OCI-LY7 (cell line): ENCODE results near the gene TNS3. TPM values are rescaled to one million over a fixed set of nuclear protein-coding genes. Genes with fewer than 3 reads are reported as not detected.

Experiments
- BruUV-seq: library from RNA; stranded (reverse); fragments of 400-500 nt; replicated peaks from 2 replicates; lab custom pipeline; 2021; lab: Mats Ljungman, UMichigan
- CTCF ChIA-PET: fragments of 300-600 bp; sonication (Branson Sonifier 250); formaldehyde crosslinking; loops from one replicate; lab custom pipeline; 2022; ENCODE audit warnings: antibody characterized with exemption; ENCODE audit not compliant: unreplicated experiment; lab: Charles Lee
- POLR2A ChIA-PET: fragments of 300-600 bp; sonication (Branson Sonifier 250); formaldehyde crosslinking; loops from one replicate; lab custom pipeline; 2022; ENCODE audit warnings: antibody characterized with exemption; lab: Charles Lee
- DNase-seq: peaks from one replicate; pipeline ENCODE4 v3.0.0-alpha.2; 2015; ENCODE audit warnings: low spot score
- H2AFZ ChIP-seq: fragments of 200-600 bp; sonication (generic), shearing (Covaris generic); 2 replicates; pipeline ENCODE4 v1.6.1; 2014; ENCODE audit warnings: mild to moderate bottlenecking, antibody characterized with exemption, low read length, moderate library complexity
- H3K27ac ChIP-seq: fragments of 200-600 bp; sonication (generic); 2 replicates; pipeline ENCODE4 v1.5.1; 2014; ENCODE audit warnings: mixed run types, low read depth, mild to moderate bottlenecking, moderate library complexity, low read length, inconsistent platforms; ENCODE audit not compliant: poor library complexity, severe bottlenecking
- H3K36me3 ChIP-seq: fragments of 200-600 bp; sonication (generic); 2 replicates; pipeline ENCODE4 v1.6.1; 2014; ENCODE audit warnings: mild to moderate bottlenecking, antibody characterized with exemption, low read length, moderate library complexity, mixed read lengths; ENCODE audit not compliant: insufficient read depth
- H3K4me1 ChIP-seq: fragments of 200-600 bp; sonication (generic); 2 replicates; pipeline ENCODE4 v1.5.1; 2014; ENCODE audit warnings: mild to moderate bottlenecking, low read length; ENCODE audit not compliant: insufficient read depth, poor library complexity, severe bottlenecking
- H3K4me2 ChIP-seq: fragments of 200-600 bp; sonication (generic); 2 replicates; pipeline ENCODE4 v1.6.1; 2014; ENCODE audit warnings: mild to moderate bottlenecking, low read length
- H3K4me3 ChIP-seq: fragments of 200-600 bp; sonication (generic); 2 replicates; pipeline ENCODE4 v1.5.1; 2014; ENCODE audit warnings: mild to moderate bottlenecking, low read depth, low read length; ENCODE audit not compliant: poor library complexity, severe bottlenecking
- H3K79me2 ChIP-seq: fragments of 200-600 bp; sonication (generic); 2 replicates; pipeline ENCODE4 v1.6.1; 2016; ENCODE audit warnings: low read depth, mild to moderate bottlenecking, low read length, moderate library complexity, mixed read lengths; ENCODE audit not compliant: insufficient read depth
- H3K9me2 ChIP-seq: fragments of 200-600 bp; sonication (generic); 2 replicates; pipeline ENCODE4 v1.6.1; 2016; ENCODE audit warnings: mild to moderate bottlenecking, low read length, mixed read lengths; ENCODE audit not compliant: insufficient read depth
- H3K9me3 ChIP-seq: fragments of 200-600 bp; sonication (generic); 2 replicates; pipeline ENCODE4 v1.6.1; 2014; ENCODE audit warnings: mild to moderate bottlenecking, mixed run types, low read length, mixed read lengths
- H4K20me1 ChIP-seq: fragments of 200-600 bp; sonication (generic); 2 replicates; pipeline ENCODE4 v1.6.1; 2014; ENCODE audit warnings: mild to moderate bottlenecking, antibody characterized with exemption, low read length, moderate library complexity, mixed read lengths; ENCODE audit not compliant: insufficient read depth
- EZH2phosphoT487 ChIP-seq: fragments of 200-600 bp; sonication (generic); IDR thresholded peaks from 2 replicates; pipeline ENCODE4 v1.6.1; 2018; ENCODE audit warnings: low read depth, borderline replicate concordance, mild to moderate bottlenecking, mixed run types, antibody characterized with exemption, low read length, moderate library complexity, mixed read lengths
- intact Hi-C: fragments of 100-400 bp; cut with micrococcal nuclease; formaldehyde crosslinking; loops from one replicate; pipeline ENCODE4 v1.10.0; 2022; ENCODE audit not compliant: unreplicated experiment
- total RNA-seq, 2 experiments: library from RNA; depleted of rRNA in 1 of 2; stranded (reverse); fragments of >200 nt in 1 of 2; shearing (Covaris generic) in 1 of 2; gene quantifications; 2 replicates each; pipeline ENCODE4 v1.2.3, GENCODE V29; 2014 to 2022
- TF ChIP-seq, protein P1 (sequence below): fragments of 200-600 bp; sonication (generic); conservative IDR thresholded peaks from 2 replicates; pipeline ENCODE4 v1.5.1; 2014; ENCODE audit warnings: mild to moderate bottlenecking, antibody characterized with exemption, low read length, moderate library complexity, mixed read lengths

Gene TNS3
- total RNA-seq, 2 experiments from 2014 or later = 9.5 to 42.1 TPM

DNA sequence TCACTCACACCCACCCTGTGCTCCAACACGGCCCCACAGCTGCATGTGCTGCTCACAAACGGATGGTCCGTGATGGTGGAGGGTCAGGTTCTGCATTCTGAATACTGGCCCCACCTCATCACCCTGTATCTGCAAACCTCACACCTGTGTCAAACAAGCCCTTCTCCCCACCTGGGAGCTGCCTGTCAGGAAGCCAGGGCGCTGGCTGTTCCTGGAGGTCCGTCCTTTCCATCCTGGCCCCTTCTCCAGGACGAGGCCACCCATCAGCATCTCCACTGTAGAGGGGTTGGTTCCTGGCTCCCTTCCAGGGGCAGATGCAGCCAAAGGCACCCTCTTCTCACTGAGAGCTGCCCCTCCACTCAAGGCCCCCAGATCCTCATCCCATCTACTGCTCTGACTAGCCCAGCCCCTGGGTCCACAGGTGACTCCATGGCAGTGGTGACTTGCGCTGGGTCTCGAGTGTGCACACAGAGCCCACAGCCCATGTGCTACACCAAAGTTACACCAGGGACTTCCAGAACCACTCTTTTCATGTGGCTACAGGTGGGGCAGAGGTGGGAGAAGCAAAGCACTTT, 229.4 kb downstream of the TNS3 start:
- BruUV-seq = no TSS peak
- H3K4me3 ChIP-seq = no peak overlapping the region
- POLR2A ChIA-PET = no interaction called here
- H3K4me1 ChIP-seq = no peaks in the 10 kb centered on the region
- no peak for DNase-seq
- TF ChIP-seq, protein P1, sequence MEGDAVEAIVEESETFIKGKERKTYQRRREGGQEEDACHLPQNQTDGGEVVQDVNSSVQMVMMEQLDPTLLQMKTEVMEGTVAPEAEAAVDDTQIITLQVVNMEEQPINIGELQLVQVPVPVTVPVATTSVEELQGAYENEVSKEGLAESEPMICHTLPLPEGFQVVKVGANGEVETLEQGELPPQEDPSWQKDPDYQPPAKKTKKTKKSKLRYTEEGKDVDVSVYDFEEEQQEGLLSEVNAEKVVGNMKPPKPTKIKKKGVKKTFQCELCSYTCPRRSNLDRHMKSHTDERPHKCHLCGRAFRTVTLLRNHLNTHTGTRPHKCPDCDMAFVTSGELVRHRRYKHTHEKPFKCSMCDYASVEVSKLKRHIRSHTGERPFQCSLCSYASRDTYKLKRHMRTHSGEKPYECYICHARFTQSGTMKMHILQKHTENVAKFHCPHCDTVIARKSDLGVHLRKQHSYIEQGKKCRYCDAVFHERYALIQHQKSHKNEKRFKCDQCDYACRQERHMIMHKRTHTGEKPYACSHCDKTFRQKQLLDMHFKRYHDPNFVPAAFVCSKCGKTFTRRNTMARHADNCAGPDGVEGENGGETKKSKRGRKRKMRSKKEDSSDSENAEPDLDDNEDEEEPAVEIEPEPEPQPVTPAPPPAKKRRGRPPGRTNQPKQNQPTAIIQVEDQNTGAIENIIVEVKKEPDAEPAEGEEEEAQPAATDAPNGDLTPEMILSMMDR = no peak
- TF ChIP-seq EZH2phosphoT487 = no peak
- no peak overlapping the region for H3K27ac ChIP-seq
- no peaks in the 10 kb centered on the region for H3K9me2 ChIP-seq
- intact Hi-C loops = no loop called here
- H3K79me2 ChIP-seq = no peaks in the 10 kb centered on the region
- no peak overlapping the region for H3K4me2 ChIP-seq
- no peaks in the 10 kb centered on the region for H3K9me3 ChIP-seq
- H2AFZ ChIP-seq = no peak overlapping the region
- CTCF ChIA-PET = interaction anchor here (0.5 kb wide), 1 partner anchor 17 kb away, joined by 3 read pairs; no protein-coding TSS in a partner anchor
- H3K36me3 ChIP-seq = no peaks in the 10 kb centered on the region
- H4K20me1 ChIP-seq = no peaks in the 10 kb centered on the region; the same call in 1 of the 2 replicates

DNA sequence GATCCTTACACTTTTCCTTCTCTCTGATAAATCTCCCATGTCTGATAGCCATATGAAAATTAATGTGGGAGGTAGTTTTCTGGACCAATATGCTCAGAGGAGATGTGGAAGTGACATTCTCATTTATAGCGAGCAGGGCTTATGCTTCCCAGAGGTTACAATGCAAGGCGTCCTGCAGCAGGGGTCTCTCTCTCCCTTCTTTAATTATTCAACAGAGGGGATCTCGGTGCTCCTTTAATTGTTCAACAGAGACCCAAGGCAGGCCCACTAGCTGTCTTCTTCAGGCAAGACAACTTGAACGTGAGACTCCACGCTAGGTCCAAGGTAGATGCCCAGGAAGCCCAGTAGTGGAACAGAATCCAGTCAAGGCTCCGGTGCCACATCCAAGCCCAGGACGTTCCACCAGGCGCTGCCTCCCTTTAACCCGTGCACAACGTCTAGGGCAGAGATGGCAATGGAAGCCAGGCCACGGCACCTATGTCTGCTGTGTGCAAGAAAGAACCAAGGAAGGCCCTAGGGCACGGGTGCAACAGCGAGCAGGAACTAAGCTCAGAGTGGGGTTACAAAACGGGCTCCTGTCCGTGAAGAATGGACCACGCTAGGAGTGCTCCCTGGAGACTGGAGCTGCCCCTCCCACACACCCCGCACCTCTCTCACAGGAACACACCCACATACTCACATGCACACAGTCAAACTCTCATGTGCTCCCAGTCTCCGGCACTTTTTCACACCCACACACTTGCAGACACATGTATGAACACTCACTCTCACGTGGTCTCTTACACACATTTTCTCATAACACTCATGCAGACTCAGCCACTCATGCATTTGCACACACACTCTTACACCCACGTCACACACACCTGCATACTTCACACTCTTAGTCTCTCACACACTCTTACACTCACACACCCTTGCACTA, 230.4 kb downstream of the TNS3 start:
- no peaks in the 10 kb centered on the region for H3K36me3 ChIP-seq
- DNase-seq = peak; percentile 6
- no peaks in the 10 kb centered on the region; the same call in 1 of the 2 replicates for H4K20me1 ChIP-seq
- no TSS peak for BruUV-seq
- H3K4me1 ChIP-seq = no peaks in the 10 kb centered on the region
- no peak overlapping the region for H3K27ac ChIP-seq
- no peaks in the 10 kb centered on the region for H3K9me3 ChIP-seq
- no peak overlapping the region for H3K4me2 ChIP-seq
- ChIA-PET POLR2A (no interaction called here), CTCF (no interaction called here)
- H2AFZ ChIP-seq = no peak overlapping the region
- TF ChIP-seq EZH2phosphoT487 = no peak
- TF ChIP-seq, protein P1 = 0 out of 2 replicates have a peak, but pooled peaks have one; percentile 28
- intact Hi-C loops = no loop called here
- H3K9me2 ChIP-seq = no peaks in the 10 kb centered on the region
- no peaks in the 10 kb centered on the region for H3K79me2 ChIP-seq
- no peak overlapping the region for H3K4me3 ChIP-seq
